GM19193 (cell line): ENCODE measurements around the gene RPL7L1.
A peak's percentile ranks its signal among the peaks of the same experiment; 100 is the strongest.

Experiments used
- POLR2A ChIP-seq: IDR thresholded peaks from 4 replicates; pipeline ENCODE4 v1.6.1; 2011; ENCODE audit not compliant: insufficient read depth, insufficient read length; ENCODE audit errors: extremely low read depth

The RPL7L1 gene

GRCh38 chr6:42885702-42886101 lies 6.3 kb downstream of the RPL7L1 start:
- no peak for TF ChIP-seq POLR2A

GRCh38 chr6:42889815-42890214 lies 10.4 kb downstream of the RPL7L1 start:
- no peak for TF ChIP-seq POLR2A

- peak; percentile 96 for TF ChIP-seq POLR2A
Observed at GRCh38 chr6:42890311-42891198, 11.1 kb downstream of the RPL7L1 start.

GRCh38 chr6:42891199-42891722 lies 11.8 kb downstream of the RPL7L1 start:
- TF ChIP-seq POLR2A, result no peak

GRCh38 chr6:42896178-42896719 lies 16.8 kb downstream of the RPL7L1 start:
- TF ChIP-seq POLR2A, result no peak

- TF ChIP-seq POLR2A, result no peak
Observed at GRCh38 chr6:42898891-42899361, 19.5 kb downstream of the RPL7L1 start.

GRCh38 chr6:42899871-42900270 lies 20.5 kb downstream of the RPL7L1 start:
- TF ChIP-seq POLR2A, result no peak

GRCh38 chr6:42901538-42901957 lies 22.1 kb downstream of the RPL7L1 start:
- no peak for TF ChIP-seq POLR2A

- no peak for TF ChIP-seq POLR2A
Observed at GRCh38 chr6:42904467-42904866, 25.1 kb downstream of the RPL7L1 start.

GRCh38 chr6:42907336-42907735 lies 27.9 kb downstream of the RPL7L1 start:
- TF ChIP-seq POLR2A, result no peak

- TF ChIP-seq POLR2A, result no peak
Observed at GRCh38 chr6:42909835-42910234, 30.4 kb downstream of the RPL7L1 start.

GRCh38 chr6:42911171-42912021 lies 32.0 kb downstream of the RPL7L1 start:
- TF ChIP-seq POLR2A, result no peak

- no peak for TF ChIP-seq POLR2A
Observed at GRCh38 chr6:42914546-42914945, 35.1 kb downstream of the RPL7L1 start.

- no peak for TF ChIP-seq POLR2A
Observed at GRCh38 chr6:42915732-42916131, 36.3 kb downstream of the RPL7L1 start, which contains the start of gene PTCRA. Gene PTCRA (plus strand): TSS chr6:42916053. CDS start chr6:42916070, 17 bp downstream.

- TF ChIP-seq POLR2A, result no peak
Observed at GRCh38 chr6:42916288-42916687, 36.9 kb downstream of the RPL7L1 start.
